Stomach (tissue), 4 donors: ENCODE results near the gene LSMEM2.
A peak's percentile ranks its signal among the peaks of the same experiment; 100 is the strongest.

Experiments used
- POLR2AphosphoS5 ChIP-seq, 3 donors: sonication (generic); formaldehyde crosslinking; IDR thresholded peaks; one replicate each; pipeline ENCODE4 v1.6.1; 2016; ENCODE audit warnings: antibody characterized with exemption in 3 of 3
- TF ChIP-seq, protein P1 (sequence below), 7 experiments: fragments of 450-650 bp in 4 of 7; fragments of 200-600 bp in 3 of 7; sonication (generic) in 3 of 7; IDR thresholded peaks; one replicate each; pipeline ENCODE4 v1.5.1; 2016 to 2019; ENCODE audit warnings: antibody characterized with exemption in 7 of 7, control low read depth in 2 of 7, mild to moderate bottlenecking in 1 of 7

DNA sequence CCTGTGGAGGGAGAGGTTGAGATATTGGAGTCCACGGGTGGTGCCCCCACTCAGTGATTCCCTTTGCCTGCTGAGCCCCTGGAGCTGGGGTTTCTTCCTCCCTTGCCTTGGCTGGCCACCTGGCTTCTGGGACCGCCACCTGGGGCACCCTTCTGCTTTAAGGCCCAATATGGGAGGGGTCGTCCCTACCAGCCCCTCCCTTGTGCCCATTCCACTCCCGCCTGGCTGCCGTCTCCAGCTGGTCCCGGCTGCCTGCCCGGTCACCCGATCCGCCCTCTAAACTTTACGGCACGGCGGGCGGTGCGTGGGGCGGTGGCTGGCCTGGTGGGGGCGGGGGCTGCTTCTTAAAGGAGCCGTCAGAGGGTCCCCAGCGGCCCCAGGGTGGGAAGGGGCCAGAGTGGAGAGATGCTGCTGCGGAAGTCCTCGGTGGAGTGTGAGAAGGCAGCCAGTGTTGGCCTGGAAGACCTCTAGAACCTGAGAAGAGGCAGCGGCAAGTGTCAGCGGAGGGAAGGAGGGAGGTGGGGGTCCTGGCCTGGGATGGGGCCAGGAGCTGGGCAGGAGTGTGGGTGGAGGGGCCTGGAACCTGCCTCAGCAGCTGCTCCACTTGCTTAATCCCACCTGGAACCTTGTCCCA lies 11.5 kb upstream of the LSMEM2 start:
- TF ChIP-seq, protein P1, sequence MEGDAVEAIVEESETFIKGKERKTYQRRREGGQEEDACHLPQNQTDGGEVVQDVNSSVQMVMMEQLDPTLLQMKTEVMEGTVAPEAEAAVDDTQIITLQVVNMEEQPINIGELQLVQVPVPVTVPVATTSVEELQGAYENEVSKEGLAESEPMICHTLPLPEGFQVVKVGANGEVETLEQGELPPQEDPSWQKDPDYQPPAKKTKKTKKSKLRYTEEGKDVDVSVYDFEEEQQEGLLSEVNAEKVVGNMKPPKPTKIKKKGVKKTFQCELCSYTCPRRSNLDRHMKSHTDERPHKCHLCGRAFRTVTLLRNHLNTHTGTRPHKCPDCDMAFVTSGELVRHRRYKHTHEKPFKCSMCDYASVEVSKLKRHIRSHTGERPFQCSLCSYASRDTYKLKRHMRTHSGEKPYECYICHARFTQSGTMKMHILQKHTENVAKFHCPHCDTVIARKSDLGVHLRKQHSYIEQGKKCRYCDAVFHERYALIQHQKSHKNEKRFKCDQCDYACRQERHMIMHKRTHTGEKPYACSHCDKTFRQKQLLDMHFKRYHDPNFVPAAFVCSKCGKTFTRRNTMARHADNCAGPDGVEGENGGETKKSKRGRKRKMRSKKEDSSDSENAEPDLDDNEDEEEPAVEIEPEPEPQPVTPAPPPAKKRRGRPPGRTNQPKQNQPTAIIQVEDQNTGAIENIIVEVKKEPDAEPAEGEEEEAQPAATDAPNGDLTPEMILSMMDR (IDR thresholded peaks at IDR 0.05), result no peak
- TF ChIP-seq POLR2AphosphoS5 (IDR thresholded peaks at IDR 0.05), result peak; percentile 55 to 92 (median 89)
